CD1c-positive myeloid dendritic cell (primary cell): Measurements from ENCODE around the gene GAL3ST2.

Experiments
- DNase-seq: peaks from one replicate; pipeline ENCODE4 v3.0.0-alpha.2; 2016; ENCODE audit errors: extremely low spot score

Gene GAL3ST2

GRCh38 chr2:241844831-241845578, 68.4 kb downstream of the GAL3ST2 start:
- no peak for DNase-seq

GRCh38 chr2:241846406-241846805, 69.8 kb downstream of the GAL3ST2 start:
- DNase-seq = no peak

GRCh38 chr2:241848761-241849615, 72.4 kb downstream of the GAL3ST2 start:
- DNase-seq = no peak

- no peak for DNase-seq
Measured at GRCh38 chr2:241849616-241850543, 73.3 kb downstream of the GAL3ST2 start.

GRCh38 chr2:241850544-241851324, 74.1 kb downstream of the GAL3ST2 start:
- no peak for DNase-seq

- DNase-seq = no peak
Measured at GRCh38 chr2:241851325-241852115, 74.9 kb downstream of the GAL3ST2 start.

GRCh38 chr2:241852116-241852980, 75.7 kb downstream of the GAL3ST2 start:
- no peak for DNase-seq

GRCh38 chr2:241852981-241853631, 76.5 kb downstream of the GAL3ST2 start:
- DNase-seq = no peak
